ENCODE measurements around the gene AMHR2. TPM values are rescaled to one million over a fixed set of nuclear protein-coding genes. Genes with fewer than 3 reads are reported as not detected.
"Not testable (repeated sequence)": the region's sequence is repeated elsewhere in the genome, so short reads cannot be mapped to it uniquely, and the experiment has no call there.

AMHR2 gene
- total RNA-seq, 1 donor from 2014 or later, result not detected

GRCh38 chr12:53383258-53383657, 40.4 kb upstream of the AMHR2 start:
- Histone ChIP-seq H2AFZ (ENCODE audit: low read depth, low read length) (no peak overlapping the region), H4K20me1 (ENCODE audit: insufficient read depth, low read length) (peaks cover 55% of the 10 kb centered on the region), H3K27ac (ENCODE audit: low read depth, low read length) (no peak overlapping the region), H3K4me1 (ENCODE audit: insufficient read depth, low read length) (peaks cover 40% of the 10 kb centered on the region), H3K4me2 (ENCODE audit: low read length) (peak overlapping the region; percentile 88), H3K9me3 (ENCODE audit: insufficient read depth, low read depth, low read length) (no peaks in the 10 kb centered on the region), H3K27me3 (ENCODE audit: insufficient read depth, low read length) (no peaks in the 10 kb centered on the region), H3K36me3 (ENCODE audit: insufficient read depth, low read length) (peaks cover 17% of the 10 kb centered on the region), H3K79me2 (ENCODE audit: insufficient read depth, low read length) (peaks cover 63% of the 10 kb centered on the region), H3K9ac (ENCODE audit: low read length) (no peak overlapping the region), H3K4me3 (ENCODE audit: insufficient read depth, low read depth, low read length) (no peak overlapping the region)
- H3K4me1 Mint-ChIP-seq (ENCODE audit: low read depth, unreplicated experiment), result peaks cover 41% of the 10 kb centered on the region
- H3K36me3 Mint-ChIP-seq (ENCODE audit: low read depth, unreplicated experiment), result peaks cover 23% of the 10 kb centered on the region
- TF ChIP-seq EZH2 (IDR thresholded peaks at IDR 0.05; ENCODE audit: insufficient read depth, low read length) (no peak), CTCF (IDR thresholded peaks at IDR 0.05; ENCODE audit: insufficient read depth, low read depth, low read length) (no peak)
- FAIRE-seq, result no peak
- DNase-seq (ENCODE audit: low read depth), result no peak
- H3K9me3 Mint-ChIP-seq (ENCODE audit: unreplicated experiment), result no peaks in the 10 kb centered on the region
- H3K27me3 Mint-ChIP-seq (ENCODE audit: low read depth, unreplicated experiment), result no peaks in the 10 kb centered on the region
- H3K27ac Mint-ChIP-seq (ENCODE audit: unreplicated experiment), result no peak overlapping the region
- H3K4me3 Mint-ChIP-seq (ENCODE audit: unreplicated experiment), result peak overlapping the region; percentile 90

- peaks cover 46% of the 10 kb centered on the region for H3K4me1 Mint-ChIP-seq (ENCODE audit: low read depth, unreplicated experiment)
- Histone ChIP-seq H3K9ac (ENCODE audit: low read length) (peak overlapping the region; percentile 4), H4K20me1 (ENCODE audit: insufficient read depth, low read length) (peaks cover 62% of the 10 kb centered on the region), H3K36me3 (ENCODE audit: insufficient read depth, low read length) (peaks cover 17% of the 10 kb centered on the region), H3K79me2 (ENCODE audit: insufficient read depth, low read length) (peaks cover 89% of the 10 kb centered on the region), H3K4me2 (ENCODE audit: low read length) (peak overlapping the region; percentile 48), H3K4me1 (ENCODE audit: insufficient read depth, low read length) (peaks cover 29% of the 10 kb centered on the region)
- not testable (repeated sequence) for H3K4me3 ChIP-seq (ENCODE audit: insufficient read depth, low read depth, low read length); H3K27me3 ChIP-seq (ENCODE audit: insufficient read depth, low read length); FAIRE-seq; H3K27ac ChIP-seq (ENCODE audit: low read depth, low read length); H2AFZ ChIP-seq (ENCODE audit: low read depth, low read length); DNase-seq (ENCODE audit: low read depth); H3K9me3 Mint-ChIP-seq (ENCODE audit: unreplicated experiment); H3K27me3 Mint-ChIP-seq (ENCODE audit: low read depth, unreplicated experiment); H3K9me3 ChIP-seq (ENCODE audit: insufficient read depth, low read depth, low read length)
- peak overlapping the region; percentile 62 for H3K27ac Mint-ChIP-seq (ENCODE audit: unreplicated experiment)
- peak overlapping the region; percentile 82 for H3K4me3 Mint-ChIP-seq (ENCODE audit: unreplicated experiment)
- H3K36me3 Mint-ChIP-seq (ENCODE audit: low read depth, unreplicated experiment), result peaks cover 23% of the 10 kb centered on the region
Observed at GRCh38 chr12:53386381-53386780, 37.3 kb upstream of the AMHR2 start.

- Mint-ChIP-seq H3K4me1 (ENCODE audit: low read depth, unreplicated experiment) (peaks cover 26% of the 10 kb centered on the region), H3K36me3 (ENCODE audit: low read depth, unreplicated experiment) (peaks cover 6% of the 10 kb centered on the region), H3K27me3 (ENCODE audit: low read depth, unreplicated experiment) (no peaks in the 10 kb centered on the region), H3K4me3 (ENCODE audit: unreplicated experiment) (no peak overlapping the region), H3K9me3 (ENCODE audit: unreplicated experiment) (no peaks in the 10 kb centered on the region), H3K27ac (ENCODE audit: unreplicated experiment) (no peak overlapping the region)
- Histone ChIP-seq H4K20me1 (ENCODE audit: insufficient read depth, low read length) (peaks cover 41% of the 10 kb centered on the region), H3K9me3 (ENCODE audit: insufficient read depth, low read depth, low read length) (no peaks in the 10 kb centered on the region), H3K79me2 (ENCODE audit: insufficient read depth, low read length) (peaks cover 82% of the 10 kb centered on the region), H3K27ac (ENCODE audit: low read depth, low read length) (no peak overlapping the region), H3K9ac (ENCODE audit: low read length) (no peak overlapping the region), H3K36me3 (ENCODE audit: insufficient read depth, low read length) (peaks cover 4% of the 10 kb centered on the region), H2AFZ (ENCODE audit: low read depth, low read length) (no peak overlapping the region), H3K4me2 (ENCODE audit: low read length) (peak overlapping the region; percentile 55), H3K4me3 (ENCODE audit: insufficient read depth, low read depth, low read length) (no peak overlapping the region), H3K27me3 (ENCODE audit: insufficient read depth, low read length) (no peaks in the 10 kb centered on the region), H3K4me1 (ENCODE audit: insufficient read depth, low read length) (peaks cover 10% of the 10 kb centered on the region)
- no peak for FAIRE-seq
- no peak for TF ChIP-seq CTCF (IDR thresholded peaks at IDR 0.05; ENCODE audit: insufficient read depth, low read depth, low read length)
- TF ChIP-seq EZH2 (IDR thresholded peaks at IDR 0.05; ENCODE audit: insufficient read depth, low read length), result no peak
- DNase-seq (ENCODE audit: low read depth), result no peak
Observed at GRCh38 chr12:53388932-53389331, 34.7 kb upstream of the AMHR2 start.
